Hematopoietic multipotent progenitor cell treated with erythropoietin and hydrocortisone succinate and interleukin-3 and kit ligand, for 8 days (in vitro differentiated cells): ENCODE data around the gene TMBIM6.
"Not testable (repeated sequence)": the region's sequence is repeated elsewhere in the genome, so short reads cannot be mapped to it uniquely, and the experiment has no call there.

ENCODE experiments used
- DNase-seq: peaks from one replicate; pipeline ENCODE4 v3.0.0-alpha.2; 2015

Gene TMBIM6

GRCh38 chr12:49777341-49777740 lies 36.0 kb downstream of the TMBIM6 start:
- DNase-seq = no peak

- peak; percentile 36 for DNase-seq
These were observed 36.7 kb downstream of the TMBIM6 start for GRCh38 chr12:49777800-49778748.

GRCh38 chr12:49779581-49779980 lies 38.2 kb downstream of the TMBIM6 start:
- DNase-seq = no peak

- not testable (repeated sequence) for DNase-seq
These were observed 39.6 kb downstream of the TMBIM6 start for GRCh38 chr12:49780914-49781313.

- DNase-seq = peak; percentile 38
These were observed 42.7 kb downstream of the TMBIM6 start for GRCh38 chr12:49783917-49784676.

GRCh38 chr12:49784756-49785409 lies 43.5 kb downstream of the TMBIM6 start:
- no peak for DNase-seq

GRCh38 chr12:49787672-49788071 lies 46.3 kb downstream of the TMBIM6 start:
- no peak for DNase-seq

- DNase-seq = no peak
These were observed 48.6 kb downstream of the TMBIM6 start for GRCh38 chr12:49789992-49790391.

GRCh38 chr12:49790741-49791555 lies 49.6 kb downstream of the TMBIM6 start:
- no peak for DNase-seq

- DNase-seq = no peak
These were observed 50.3 kb downstream of the TMBIM6 start for GRCh38 chr12:49791700-49792099.

GRCh38 chr12:49792181-49792970 lies 51.0 kb downstream of the TMBIM6 start:
- no peak for DNase-seq

- no peak for DNase-seq
These were observed 51.7 kb downstream of the TMBIM6 start for GRCh38 chr12:49792976-49793580.

- no peak for DNase-seq
These were observed 52.3 kb downstream of the TMBIM6 start for GRCh38 chr12:49793620-49794019.

GRCh38 chr12:49794021-49794420 lies 52.7 kb downstream of the TMBIM6 start:
- no peak for DNase-seq

GRCh38 chr12:49794811-49795653 lies 53.7 kb downstream of the TMBIM6 start:
- no peak for DNase-seq

- DNase-seq = no peak
These were observed 54.3 kb downstream of the TMBIM6 start for GRCh38 chr12:49795654-49796105.

GRCh38 chr12:49796155-49796554 lies 54.8 kb downstream of the TMBIM6 start:
- no peak for DNase-seq

GRCh38 chr12:49796606-49797448 lies 55.5 kb downstream of the TMBIM6 start:
- DNase-seq = no peak

GRCh38 chr12:49797449-49797776 lies 56.1 kb downstream of the TMBIM6 start:
- DNase-seq = no peak
